Stimulated activated CD8-positive, alpha-beta memory T cell treated with anti-CD3 and anti-CD28 coated beads, Interleukin-4, amount 100 ng/mL, for 4 hours (primary cell): ENCODE results near the gene SUOX.
"Not testable (repeated sequence)": the region's sequence is repeated elsewhere in the genome, so short reads cannot be mapped to it uniquely, and the experiment has no call there.

Source experiments
- DNase-seq, 2 donors: peaks; one replicate each; pipeline ENCODE4 v3.0.0-alpha.2; 2020; ENCODE audit warnings: low read depth in 2 of 2, low spot score in 1 of 2

Gene SUOX

GRCh38 chr12:56020423-56021184, 23.5 kb downstream of the SUOX start, which contains the start of gene IKZF4:
TSS of gene IKZF4 (plus strand) at chr12:56021043. CDS start at chr12:56021494, 451 bp downstream.
- DNase-seq = no peak

- DNase-seq = no peak
Measured at GRCh38 chr12:56021889-56022497, 24.9 kb downstream of the SUOX start.

GRCh38 chr12:56028511-56029165, 31.6 kb downstream of the SUOX start:
- DNase-seq = no peak

GRCh38 chr12:56029166-56029519, 32.1 kb downstream of the SUOX start:
- no peak for DNase-seq

- DNase-seq = no peak
Measured at GRCh38 chr12:56029666-56030293, 32.7 kb downstream of the SUOX start.

- DNase-seq = no peak
Measured at GRCh38 chr12:56031987-56032386, 34.9 kb downstream of the SUOX start.

GRCh38 chr12:56034586-56035332, 37.7 kb downstream of the SUOX start:
- no peak for DNase-seq

- DNase-seq = no peak
Measured at GRCh38 chr12:56037161-56037560, 40.1 kb downstream of the SUOX start.

GRCh38 chr12:56038022-56038655, 41.1 kb downstream of the SUOX start:
- DNase-seq = no peak

GRCh38 chr12:56040151-56040550, 43.1 kb downstream of the SUOX start:
- no peak for DNase-seq

GRCh38 chr12:56040963-56041551, 44.0 kb downstream of the SUOX start:
- DNase-seq = no peak

GRCh38 chr12:56041552-56042429, 44.7 kb downstream of the SUOX start, which contains the start of gene RPS26:
TSS of gene RPS26 (plus strand) at chr12:56041918. CDS start at chr12:56042167, 249 bp downstream.
- peak; percentile 80 to 84 for DNase-seq

- DNase-seq = not testable (repeated sequence)
Measured at GRCh38 chr12:56042430-56042813, 45.3 kb downstream of the SUOX start.

- DNase-seq = no peak
Measured at GRCh38 chr12:56042843-56043242, 45.8 kb downstream of the SUOX start.

- DNase-seq = no peak
Measured at GRCh38 chr12:56046027-56046780, 49.1 kb downstream of the SUOX start.

- DNase-seq = no peak
Measured at GRCh38 chr12:56053407-56053893, 56.4 kb downstream of the SUOX start.
